Measurements from ENCODE around the gene TMEM175. TPM values are rescaled to one million over a fixed set of nuclear protein-coding genes. Genes with fewer than 3 reads are reported as not detected.

Gene TMEM175, protein sequence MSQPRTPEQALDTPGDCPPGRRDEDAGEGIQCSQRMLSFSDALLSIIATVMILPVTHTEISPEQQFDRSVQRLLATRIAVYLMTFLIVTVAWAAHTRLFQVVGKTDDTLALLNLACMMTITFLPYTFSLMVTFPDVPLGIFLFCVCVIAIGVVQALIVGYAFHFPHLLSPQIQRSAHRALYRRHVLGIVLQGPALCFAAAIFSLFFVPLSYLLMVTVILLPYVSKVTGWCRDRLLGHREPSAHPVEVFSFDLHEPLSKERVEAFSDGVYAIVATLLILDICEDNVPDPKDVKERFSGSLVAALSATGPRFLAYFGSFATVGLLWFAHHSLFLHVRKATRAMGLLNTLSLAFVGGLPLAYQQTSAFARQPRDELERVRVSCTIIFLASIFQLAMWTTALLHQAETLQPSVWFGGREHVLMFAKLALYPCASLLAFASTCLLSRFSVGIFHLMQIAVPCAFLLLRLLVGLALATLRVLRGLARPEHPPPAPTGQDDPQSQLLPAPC
- 10 to 100 TPM; 13.9 to 41.6 (median 28.7) TPM for polyA plus RNA-seq

DNA sequence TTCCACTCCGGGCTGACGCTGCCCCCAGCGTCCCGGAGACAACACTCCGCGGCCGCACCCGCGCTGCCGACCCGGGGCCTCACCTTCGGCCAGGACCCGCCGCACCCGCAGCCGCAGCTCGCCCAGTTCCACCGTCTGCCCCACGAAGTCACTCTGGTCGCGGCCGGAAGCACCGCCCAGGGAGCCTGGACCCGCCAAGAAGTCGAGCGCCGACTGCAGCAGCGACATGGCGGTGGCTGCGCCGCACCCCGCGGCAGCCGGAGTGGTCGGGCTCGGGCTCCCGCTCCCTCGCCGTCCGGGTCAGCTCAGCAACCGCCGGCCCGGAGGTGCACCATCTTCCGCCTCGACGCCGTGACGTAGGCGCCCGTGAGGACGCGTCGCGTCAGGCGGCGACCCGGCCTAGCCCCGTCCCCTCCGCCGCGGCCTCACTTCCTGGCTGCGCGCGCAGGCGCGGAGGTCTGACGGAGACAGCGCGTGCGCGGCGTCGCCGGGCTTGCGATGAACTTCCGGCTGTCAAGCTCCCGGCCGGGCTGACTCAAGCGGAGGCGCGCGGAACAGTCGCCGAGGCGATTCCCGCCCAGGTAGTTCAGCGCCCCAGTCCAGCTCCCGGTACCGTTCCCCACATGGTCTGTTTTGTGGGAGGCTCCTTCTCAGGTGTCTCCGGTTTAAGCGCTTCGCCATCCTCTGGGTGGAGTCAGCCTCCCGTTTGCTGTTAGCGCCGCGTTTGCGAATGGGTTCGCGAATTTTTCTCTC, at the start of gene TMEM175, which contains the start of gene GAK:
TSS of gene TMEM175 (plus strand) at position 501 of the 753 bp plus-strand sequence. CDS start 15,280 bp downstream, outside the sequence.
TSS of gene GAK (minus strand) at position 357 of the 753 bp plus-strand sequence. CDS start at position 228, 129 bp downstream.
- Mint-ChIP-seq H3K27me3 (ENCODE audit: low read depth in 3 of 3) (peaks cover 14 to 21% (median 17%) of the 10 kb centered on the region in 3 donors), H3K4me3 (peak within 1 kb of the TSS; percentile 94 to 97 (median 96)), H3K4me1 (peaks cover 51 to 57% of the 10 kb centered on the region in 2 donors), H3K27ac (peak within 1 kb of the TSS; percentile 91 to 99 (median 94)), H3K36me3 (no peaks in the 10 kb centered on the region), H3K9me3 (no peaks in the 10 kb centered on the region)
- DNase-seq: peak; percentile 98 to 99 (median 98)

DNA sequence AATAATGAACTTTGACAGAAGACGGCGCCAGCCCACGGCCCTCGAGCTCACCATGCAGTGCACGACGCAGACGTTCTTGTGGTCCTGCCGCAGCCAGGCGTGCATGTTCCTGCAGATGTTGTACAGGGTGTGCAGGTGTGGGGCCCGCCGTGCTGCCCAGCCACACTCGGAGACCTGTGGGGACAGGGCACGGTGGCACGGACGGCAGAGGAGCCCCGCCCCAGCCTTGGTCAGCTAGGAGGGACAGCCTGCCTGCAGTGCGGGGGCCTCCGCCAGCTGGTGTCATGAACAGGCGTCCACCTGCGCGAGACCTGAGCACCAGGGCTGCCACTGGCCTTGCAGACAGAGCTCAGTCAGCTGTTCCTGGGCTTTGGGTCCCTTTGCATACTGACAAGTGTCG, 49.6 kb upstream of the TMEM175 start:
- Mint-ChIP-seq H3K27ac (no peak overlapping the region), H3K4me3 (no peak overlapping the region), H3K9me3 (no peaks in the 10 kb centered on the region)

DNA sequence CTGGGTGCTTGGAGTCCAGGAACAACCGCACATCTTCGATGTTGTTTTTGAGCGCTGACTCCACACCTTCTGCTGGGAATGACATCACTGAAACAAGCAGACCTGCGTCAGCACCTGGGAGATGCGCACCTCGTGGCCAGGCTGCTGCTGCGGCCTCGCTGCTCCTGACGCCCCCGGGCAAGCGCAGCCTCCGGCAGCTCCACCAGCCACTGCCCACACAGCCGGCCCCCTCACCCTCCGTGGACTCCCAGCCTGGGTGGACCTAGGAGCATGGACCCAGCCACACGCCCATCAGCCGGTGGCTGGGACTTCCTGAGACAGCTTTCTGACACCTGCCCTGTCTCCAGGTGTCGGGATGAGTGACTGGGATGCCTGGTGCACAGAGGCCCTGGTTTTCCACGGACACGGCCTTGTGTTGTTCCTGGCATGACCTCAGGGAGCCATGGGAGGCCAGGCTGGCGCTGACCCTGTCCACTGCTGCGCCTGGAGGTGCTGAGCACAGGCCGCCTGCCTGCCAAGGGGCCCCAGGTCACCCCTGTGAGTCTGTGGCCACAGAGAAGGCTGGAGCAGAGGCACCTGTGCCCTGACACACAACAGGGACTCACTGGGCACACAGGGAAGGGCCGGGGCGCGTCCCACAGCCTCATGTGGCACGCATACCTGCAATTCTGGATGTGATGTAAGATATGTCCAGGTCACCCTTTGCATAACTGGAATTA, 48.7 kb upstream of the TMEM175 start:
- no peak for DNase-seq
- peaks cover 11 to 36% (median 19%) of the 10 kb centered on the region in 3 donors for H3K36me3 Mint-ChIP-seq
- peak overlapping the region in 1 of 6 donors; percentile 7 for H3K27ac Mint-ChIP-seq
- H3K9me3 Mint-ChIP-seq: no peaks in the 10 kb centered on the region
- no peak overlapping the region for H3K4me3 Mint-ChIP-seq
- peaks cover 4 to 9% (median 6%) of the 10 kb centered on the region in 3 donors for H3K27me3 Mint-ChIP-seq (ENCODE audit: low read depth in 3 of 3)
- H3K4me1 Mint-ChIP-seq: peaks cover 12 to 19% of the 10 kb centered on the region in 2 donors

More for the DNA sequence above, 49.6 kb upstream of the TMEM175 start:
- peaks cover 4 to 9% (median 6%) of the 10 kb centered on the region in 3 donors for H3K27me3 Mint-ChIP-seq (ENCODE audit: low read depth in 3 of 3)
- no peak for DNase-seq
- peaks cover 8 to 38% (median 15%) of the 10 kb centered on the region in 3 donors for H3K36me3 Mint-ChIP-seq
- peaks cover 17 to 23% of the 10 kb centered on the region in 2 donors for H3K4me1 Mint-ChIP-seq

DNA sequence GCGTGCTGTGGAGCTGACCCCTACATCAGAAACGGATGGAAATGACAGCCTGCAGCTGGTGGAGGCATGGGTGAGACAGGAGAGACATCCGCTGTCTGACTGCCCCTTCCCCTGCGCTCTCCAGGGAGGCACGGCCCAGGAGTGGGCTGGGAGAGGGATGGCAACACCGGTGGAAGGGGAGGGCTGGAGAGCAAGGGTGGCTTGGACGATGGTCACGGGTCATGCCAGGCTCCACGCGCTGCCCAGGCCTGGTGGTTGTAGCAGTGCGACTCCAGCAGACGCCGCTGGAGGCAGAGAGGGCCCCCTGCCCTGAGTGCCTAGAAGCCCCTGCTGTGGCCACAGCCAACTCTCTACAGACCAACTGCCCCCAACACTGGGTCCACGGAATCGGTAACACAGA, 48.0 kb upstream of the TMEM175 start:
- H3K4me1 Mint-ChIP-seq: peaks cover 5 to 12% of the 10 kb centered on the region in 2 donors
- no peaks in the 10 kb centered on the region for H3K9me3 Mint-ChIP-seq
- no peak overlapping the region for H3K27ac Mint-ChIP-seq
- no peak overlapping the region for H3K4me3 Mint-ChIP-seq
- H3K36me3 Mint-ChIP-seq: peaks cover 8 to 31% (median 17%) of the 10 kb centered on the region in 3 donors
- peaks cover 3 to 6% (median 4%) of the 10 kb centered on the region in 3 donors for H3K27me3 Mint-ChIP-seq (ENCODE audit: low read depth in 3 of 3)
- no peak for DNase-seq

DNA sequence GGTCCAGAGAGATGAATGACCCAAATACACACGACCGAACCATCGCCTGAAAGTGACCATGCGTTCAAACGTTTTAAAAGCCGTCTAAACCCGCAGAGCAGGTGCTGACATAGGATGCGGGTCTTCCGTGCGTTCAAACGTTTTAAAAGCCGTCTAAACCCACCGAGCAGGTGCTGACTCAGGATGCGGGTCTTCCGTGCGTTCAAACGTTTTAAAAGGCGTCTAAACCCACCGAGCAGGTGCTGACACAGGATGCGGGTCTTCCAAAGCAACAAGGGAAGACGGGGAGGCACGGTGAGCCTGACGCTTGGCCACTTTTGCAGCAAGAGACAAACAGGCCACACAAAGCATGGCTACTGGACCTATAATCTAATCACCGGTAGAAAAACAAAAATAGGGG, 47.4 kb upstream of the TMEM175 start:
- no peak overlapping the region for H3K27ac Mint-ChIP-seq
- no peak for DNase-seq
- H3K4me1 Mint-ChIP-seq: peaks cover 0 to 6% of the 10 kb centered on the region in 2 donors

DNA sequence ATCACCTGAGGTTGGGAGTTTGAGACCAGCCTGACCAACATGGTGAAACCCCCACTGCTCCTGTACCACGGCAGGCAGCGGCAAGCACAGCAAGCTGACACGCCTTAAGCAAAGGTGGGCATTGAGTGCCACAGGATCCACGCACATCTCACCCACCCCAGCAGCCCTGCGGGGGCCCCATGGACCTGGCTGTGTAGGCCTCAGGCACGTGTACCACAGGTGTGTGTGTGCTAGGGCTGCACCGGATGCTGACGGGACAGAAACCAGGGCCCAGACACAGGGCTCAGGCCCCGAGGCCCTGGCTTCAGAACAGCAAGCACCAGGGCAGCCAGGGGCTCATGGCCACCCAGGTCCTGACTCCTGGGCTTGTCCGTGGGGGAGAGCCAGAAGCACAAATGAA, 46.9 kb upstream of the TMEM175 start:
- no peak for DNase-seq
- Mint-ChIP-seq H3K36me3 (peaks cover 6 to 20% (median 7%) of the 10 kb centered on the region in 3 donors), H3K9me3 (no peaks in the 10 kb centered on the region), H3K4me3 (no peak overlapping the region), H3K4me1 (peaks cover 0 to under 1% of the 10 kb centered on the region in 2 donors), H3K27me3 (ENCODE audit: low read depth in 3 of 3) (peaks cover 3 to 4% (median 3%) of the 10 kb centered on the region in 3 donors), H3K27ac (no peak overlapping the region)

More for the DNA sequence above, 47.4 kb upstream of the TMEM175 start:
- Mint-ChIP-seq H3K9me3 (no peaks in the 10 kb centered on the region), H3K36me3 (peaks cover 6 to 24% (median 10%) of the 10 kb centered on the region in 3 donors), H3K4me3 (no peak overlapping the region), H3K27me3 (ENCODE audit: low read depth in 3 of 3) (peaks cover 3 to 6% (median 4%) of the 10 kb centered on the region in 3 donors)

DNA sequence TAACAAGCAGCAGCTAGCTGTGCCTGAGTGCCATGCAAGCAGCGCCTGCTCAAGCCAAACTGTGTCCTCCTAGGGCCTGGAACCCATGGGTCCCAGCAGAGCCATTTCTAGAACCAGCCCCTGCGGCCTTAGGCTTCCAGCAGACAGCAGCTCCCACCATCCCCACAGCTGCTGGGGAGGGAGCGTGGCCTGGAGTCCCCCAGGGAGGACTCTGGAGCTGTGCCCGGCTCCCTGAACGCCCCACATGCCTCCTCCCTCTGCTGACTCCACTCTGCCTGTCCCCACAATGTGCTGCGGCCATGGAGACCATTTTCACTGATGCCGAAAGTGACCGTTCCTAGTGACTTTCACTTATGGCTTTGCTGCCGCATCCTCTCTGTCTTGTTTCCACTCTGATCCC, 46.0 kb upstream of the TMEM175 start:
- no peak for DNase-seq
- H3K36me3 Mint-ChIP-seq: peaks cover 6 to 18% (median 7%) of the 10 kb centered on the region in 3 donors
- no peaks in the 10 kb centered on the region for H3K9me3 Mint-ChIP-seq
- H3K4me3 Mint-ChIP-seq: no peak overlapping the region
- H3K27me3 Mint-ChIP-seq (ENCODE audit: low read depth in 3 of 3): peaks cover 3 to 8% (median 4%) of the 10 kb centered on the region in 3 donors
- no peaks in the 10 kb centered on the region for H3K4me1 Mint-ChIP-seq
- H3K27ac Mint-ChIP-seq: peak overlapping the region in 1 of 6 donors; percentile 64

DNA sequence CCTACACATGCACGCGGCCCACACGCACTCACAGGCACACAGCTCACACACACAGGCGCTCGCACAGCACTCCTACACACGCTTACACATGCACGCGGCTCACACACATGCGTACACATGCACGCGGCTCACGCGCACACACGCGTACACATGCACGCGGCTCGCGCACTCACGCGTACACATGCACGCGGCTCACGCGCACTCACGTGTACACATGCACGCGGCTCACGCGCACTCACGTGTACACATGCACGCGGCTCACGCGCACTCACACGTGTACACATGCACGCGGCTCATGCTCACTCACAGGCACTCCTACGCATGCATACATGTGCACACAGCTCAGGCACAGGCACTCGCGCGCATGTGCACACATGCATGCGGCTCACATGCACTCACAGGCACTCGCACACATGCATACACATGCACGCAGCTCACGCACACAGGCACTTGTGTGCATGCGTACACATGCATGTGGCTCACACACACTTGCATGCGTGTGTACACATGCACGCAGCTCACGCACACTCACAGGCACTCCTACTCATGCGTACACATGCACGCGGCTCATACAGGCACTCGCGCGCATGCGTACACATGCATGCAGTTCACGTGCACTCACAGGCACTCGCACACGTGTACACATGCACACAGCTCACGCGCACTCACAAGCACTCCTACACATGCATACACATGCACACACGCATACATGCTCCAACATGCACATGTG, 45.1 kb upstream of the TMEM175 start:
- no peaks in the 10 kb centered on the region for H3K4me1 Mint-ChIP-seq
- peak overlapping the region in 1 of 6 donors; percentile 69 for H3K27ac Mint-ChIP-seq
- peaks cover 6 to 18% (median 7%) of the 10 kb centered on the region in 3 donors for H3K36me3 Mint-ChIP-seq
- no peaks in the 10 kb centered on the region for H3K9me3 Mint-ChIP-seq
- DNase-seq: no peak
- no peak overlapping the region for H3K4me3 Mint-ChIP-seq
- H3K27me3 Mint-ChIP-seq (ENCODE audit: low read depth in 3 of 3): peaks cover 3 to 10% (median 6%) of the 10 kb centered on the region in 3 donors

DNA sequence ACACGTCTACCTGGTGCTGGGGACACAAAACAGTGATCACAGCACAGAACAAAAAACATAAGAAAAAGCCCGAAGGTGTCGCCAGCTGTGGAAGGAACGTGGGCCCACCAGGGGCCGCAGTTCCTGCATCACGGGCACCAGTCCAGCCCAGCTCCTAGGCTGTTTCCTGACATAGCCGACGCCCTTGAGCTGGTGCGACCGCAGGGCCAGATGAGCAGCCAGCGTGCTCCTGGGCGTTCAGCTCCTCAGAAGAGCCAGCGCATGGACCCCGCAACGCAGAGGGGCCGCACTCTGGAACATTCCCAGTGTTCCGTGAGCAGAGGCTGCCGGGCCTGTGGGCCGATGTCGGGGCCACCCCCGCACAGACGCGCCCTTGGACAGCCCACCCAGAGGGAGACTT, 44.2 kb upstream of the TMEM175 start:
- Mint-ChIP-seq H3K4me3 (no peak overlapping the region), H3K9me3 (no peaks in the 10 kb centered on the region), H3K4me1 (no peaks in the 10 kb centered on the region), H3K27me3 (ENCODE audit: low read depth in 3 of 3) (peaks cover 3 to 12% (median 6%) of the 10 kb centered on the region in 3 donors), H3K36me3 (peaks cover 6 to 18% (median 7%) of the 10 kb centered on the region in 3 donors), H3K27ac (peak overlapping the region in 1 of 6 donors; percentile 9)
- DNase-seq: no peak

DNA sequence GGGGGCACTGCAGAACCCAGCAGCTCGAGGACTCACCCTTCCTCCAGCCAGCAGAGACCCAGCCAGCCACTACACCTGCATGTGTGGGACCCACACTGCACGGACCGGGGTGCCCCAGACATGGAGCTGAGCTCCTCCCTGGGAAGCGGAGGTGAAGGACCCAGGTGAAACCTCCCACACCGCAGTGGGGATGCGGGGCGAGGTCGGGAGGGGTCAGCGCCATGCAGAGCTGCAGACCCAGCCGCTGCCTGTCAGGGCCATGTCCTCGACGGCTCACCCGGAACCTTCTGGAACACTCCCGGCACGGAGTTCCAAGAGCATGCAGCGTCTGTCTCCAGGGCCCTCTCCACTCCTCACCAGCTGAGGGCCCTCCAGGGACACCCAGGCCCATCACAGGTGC, 42.7 kb upstream of the TMEM175 start:
- Mint-ChIP-seq H3K27ac (no peak overlapping the region), H3K9me3 (no peaks in the 10 kb centered on the region), H3K4me1 (no peaks in the 10 kb centered on the region), H3K36me3 (peaks cover 6 to 15% (median 7%) of the 10 kb centered on the region in 3 donors), H3K27me3 (ENCODE audit: low read depth in 3 of 3) (peaks cover 3 to 12% (median 6%) of the 10 kb centered on the region in 3 donors), H3K4me3 (no peak overlapping the region)
- DNase-seq: no peak

DNA sequence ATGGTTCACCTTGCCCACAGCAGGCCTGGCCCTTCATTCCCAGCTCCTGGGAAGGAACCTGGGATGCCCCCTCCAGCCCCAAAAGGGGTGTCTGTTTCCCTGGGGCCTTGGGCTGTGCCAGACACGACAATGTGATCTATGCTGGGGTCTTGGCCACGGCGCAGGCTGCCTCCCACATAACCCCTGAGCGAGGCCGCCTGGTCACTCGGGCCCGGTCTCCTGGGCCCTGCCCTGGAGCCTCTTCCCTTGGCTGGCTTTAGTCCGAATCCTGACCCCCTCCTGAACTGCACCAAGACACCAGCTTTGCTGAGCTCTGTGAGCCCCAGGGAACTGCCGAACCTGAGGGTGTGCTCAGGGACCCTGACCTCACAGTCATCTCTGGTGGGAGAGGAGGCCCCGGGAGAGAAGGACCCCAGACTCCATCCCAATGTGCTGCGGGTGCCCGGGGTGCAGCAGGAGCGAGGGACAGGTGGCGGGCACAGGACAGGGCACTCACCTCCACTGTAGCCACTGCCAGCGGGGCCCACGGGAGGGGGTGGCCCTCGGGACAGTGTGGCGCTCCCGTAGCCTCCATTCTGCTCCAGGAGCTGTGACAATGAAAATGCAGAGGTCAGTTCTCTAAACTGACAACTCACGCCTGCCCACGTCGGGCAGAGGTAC, 42.1 kb upstream of the TMEM175 start:
- no peak for DNase-seq
- Mint-ChIP-seq H3K4me1 (no peaks in the 10 kb centered on the region), H3K27me3 (ENCODE audit: low read depth in 3 of 3) (peaks cover 3 to 12% (median 6%) of the 10 kb centered on the region in 3 donors), H3K9me3 (no peaks in the 10 kb centered on the region), H3K36me3 (peaks cover 6 to 15% (median 7%) of the 10 kb centered on the region in 3 donors), H3K4me3 (no peak overlapping the region), H3K27ac (peak overlapping the region in 1 of 6 donors; percentile 37)

DNA sequence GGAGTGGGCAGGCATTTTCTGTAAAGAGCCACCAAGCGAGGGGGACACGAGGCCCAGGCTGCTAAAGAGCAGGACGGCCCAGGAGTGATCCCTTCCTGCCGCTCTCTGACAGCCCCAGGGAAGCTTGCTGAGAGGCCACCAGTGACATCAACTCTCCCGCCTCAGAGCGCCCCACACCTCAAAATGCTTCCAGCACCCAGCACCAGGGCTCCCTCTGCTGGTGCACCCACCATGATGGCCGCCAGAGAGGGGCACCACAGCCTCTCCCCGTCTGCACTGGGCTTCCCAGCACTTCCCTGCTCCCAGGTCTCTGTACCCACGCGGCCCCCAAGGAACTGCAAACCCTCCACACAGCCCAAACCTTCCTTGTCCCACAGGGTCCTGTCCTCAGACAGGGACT, 40.5 kb upstream of the TMEM175 start:
- Mint-ChIP-seq H3K27ac (no peak overlapping the region), H3K9me3 (no peaks in the 10 kb centered on the region), H3K36me3 (peaks cover 7 to 15% (median 10%) of the 10 kb centered on the region in 3 donors), H3K27me3 (ENCODE audit: low read depth in 3 of 3) (peaks cover 3 to 12% (median 6%) of the 10 kb centered on the region in 3 donors), H3K4me3 (no peak overlapping the region), H3K4me1 (no peaks in the 10 kb centered on the region)
- no peak for DNase-seq
